ENCODE results near the gene SARS1.

Gene SARS1

GRCh38 chr1:109225711-109226445, 12.2 kb downstream of the SARS1 start:
- DNase-seq (ENCODE audit: low read depth): no peak

DNA sequence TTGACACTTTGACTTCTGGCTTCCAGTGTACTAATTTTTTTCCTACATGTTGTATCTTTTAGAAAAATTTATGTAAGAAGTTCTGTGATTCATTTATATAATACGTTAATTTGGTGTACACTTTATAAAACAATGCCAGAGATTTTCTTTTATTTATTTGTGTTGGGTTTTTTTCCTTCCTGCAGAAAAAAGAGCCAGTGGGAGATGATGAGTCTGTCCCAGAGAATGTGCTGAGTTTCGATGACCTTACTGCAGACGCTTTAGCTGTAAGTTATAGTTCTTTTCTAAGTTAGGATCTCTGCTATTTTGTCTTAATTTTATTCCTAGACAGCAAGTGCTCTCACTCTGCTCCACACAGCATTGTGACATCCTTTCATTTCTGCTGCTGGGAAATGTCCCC, 14.4 kb downstream of the SARS1 start:
- DNase-seq (ENCODE audit: low read depth): no peak

- DNase-seq (ENCODE audit: low read depth): no peak
These were observed 15.9 kb downstream of the SARS1 start for GRCh38 chr1:109229531-109230127.

GRCh38 chr1:109231066-109231465, 17.3 kb downstream of the SARS1 start:
- no peak for DNase-seq (ENCODE audit: low read depth)

GRCh38 chr1:109235137-109235536, 21.4 kb downstream of the SARS1 start:
- no peak for DNase-seq (ENCODE audit: low read depth)

DNA sequence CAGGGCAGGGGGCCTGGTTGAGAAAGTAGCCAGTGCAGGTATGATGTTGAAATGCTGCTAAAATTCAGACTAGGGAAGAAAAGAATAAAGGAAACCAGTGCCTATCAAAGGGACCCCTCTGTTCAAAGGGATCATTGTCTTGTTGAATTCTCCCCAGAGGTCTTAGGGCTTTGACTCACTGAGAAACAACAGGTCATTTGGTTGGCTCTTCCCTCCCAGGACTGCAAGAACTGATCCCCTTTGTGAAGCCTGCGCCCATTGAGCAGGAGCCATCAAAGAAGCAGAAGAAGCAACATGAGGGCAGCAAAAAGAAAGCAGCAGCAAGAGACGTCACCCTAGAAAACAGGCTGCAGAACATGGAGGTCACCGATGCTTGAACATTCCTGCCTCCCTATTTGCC, 23.8 kb downstream of the SARS1 start:
- no peak for DNase-seq (ENCODE audit: low read depth)

GRCh38 chr1:109238382-109238781, 24.7 kb downstream of the SARS1 start:
- DNase-seq (ENCODE audit: low read depth): no peak

GRCh38 chr1:109239047-109239408, 25.3 kb downstream of the SARS1 start:
- no peak for DNase-seq (ENCODE audit: low read depth)

DNA sequence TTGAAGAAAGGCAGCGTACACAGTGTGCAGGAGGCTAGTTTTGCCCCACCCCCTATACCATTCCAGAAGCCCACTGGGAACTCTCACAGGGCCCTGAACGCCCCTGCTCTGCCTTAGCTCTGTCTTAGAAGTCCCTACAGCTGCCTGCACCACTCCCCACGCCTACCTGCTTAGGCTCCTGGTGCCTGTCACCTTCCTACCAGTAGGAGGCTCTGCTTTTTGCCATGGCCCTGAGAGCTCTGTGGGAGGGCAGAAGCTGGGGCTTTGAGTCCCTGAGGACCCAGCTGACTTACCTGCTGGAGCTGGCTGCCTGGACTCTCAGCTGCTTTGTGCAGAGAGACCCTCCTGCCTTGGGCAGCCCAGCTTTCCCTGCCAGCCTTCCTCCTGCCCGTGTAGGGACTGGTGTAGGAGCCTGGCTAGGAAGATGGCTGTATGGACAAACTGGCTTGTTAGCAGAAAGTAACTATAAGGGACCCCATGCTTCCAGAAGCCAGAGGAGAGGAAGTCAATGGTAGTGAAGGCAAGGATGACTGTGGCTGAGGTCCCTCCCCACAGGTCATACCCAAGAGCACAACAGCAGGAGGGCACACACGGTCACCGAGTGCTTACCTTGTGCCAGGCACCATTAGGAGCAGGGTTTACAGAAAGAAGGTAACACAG, 25.8 kb downstream of the SARS1 start:
- no peak for DNase-seq (ENCODE audit: low read depth)

- peak; percentile 65 for DNase-seq (ENCODE audit: low read depth)
These were observed 26.7 kb downstream of the SARS1 start for GRCh38 chr1:109240158-109241152.

- DNase-seq (ENCODE audit: low read depth): no peak
These were observed 27.6 kb downstream of the SARS1 start for GRCh38 chr1:109241344-109241743.

DNA sequence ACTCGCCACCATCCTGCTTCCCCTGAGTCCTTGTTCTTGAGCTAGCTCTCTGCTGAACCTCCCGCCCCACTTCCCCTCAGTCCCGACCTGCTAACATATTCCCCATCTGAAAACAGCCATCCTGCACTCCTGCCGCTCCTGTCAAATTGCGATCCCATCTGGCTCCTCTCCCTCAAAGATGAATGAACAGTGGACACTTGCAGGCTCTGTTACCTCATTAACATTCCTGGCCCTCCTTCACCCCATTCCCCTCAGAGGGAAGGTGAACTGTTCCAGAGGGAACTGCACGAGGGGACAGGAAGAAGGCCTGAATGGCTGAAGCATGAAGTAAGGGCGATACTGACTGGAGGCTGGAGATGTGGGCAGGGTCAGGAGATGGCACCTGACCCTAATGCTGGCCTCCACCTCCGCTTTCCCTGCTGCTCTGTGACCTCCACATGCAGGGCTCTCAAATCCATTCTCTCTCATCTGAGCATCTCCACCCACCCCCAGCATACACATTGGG, 28.2 kb downstream of the SARS1 start:
- no peak for DNase-seq (ENCODE audit: low read depth)

GRCh38 chr1:109242387-109242786, 28.7 kb downstream of the SARS1 start:
- no peak for DNase-seq (ENCODE audit: low read depth)

- DNase-seq (ENCODE audit: low read depth): no peak
These were observed 29.5 kb downstream of the SARS1 start for GRCh38 chr1:109243221-109243620.

GRCh38 chr1:109243860-109244552, 30.3 kb downstream of the SARS1 start:
- no peak for DNase-seq (ENCODE audit: low read depth)

DNA sequence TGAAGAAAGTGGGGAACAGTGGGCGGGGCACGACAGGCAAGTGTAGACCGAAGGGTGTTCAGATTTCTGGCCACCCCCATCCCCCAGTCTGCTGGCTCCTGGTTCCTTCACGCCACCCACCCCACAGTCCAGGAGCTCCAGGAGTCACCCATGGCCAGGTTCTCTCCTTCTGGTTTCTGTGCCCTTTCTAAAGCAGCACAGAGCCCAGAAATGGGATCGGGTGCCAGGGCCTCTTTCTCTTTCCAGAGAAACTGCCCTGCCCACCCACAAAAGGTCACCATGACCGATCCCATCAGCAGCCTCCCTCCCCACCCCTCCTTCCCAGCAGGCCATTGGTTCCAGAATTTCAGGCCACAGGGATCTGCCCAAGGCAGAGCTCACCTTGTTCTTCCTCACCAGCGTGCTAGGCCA, 32.4 kb downstream of the SARS1 start:
- DNase-seq (ENCODE audit: low read depth): no peak

- DNase-seq (ENCODE audit: low read depth): no peak
These were observed 34.0 kb downstream of the SARS1 start for GRCh38 chr1:109247401-109248365.

- DNase-seq (ENCODE audit: low read depth): no peak
These were observed 34.7 kb downstream of the SARS1 start for GRCh38 chr1:109248444-109248796.

DNA sequence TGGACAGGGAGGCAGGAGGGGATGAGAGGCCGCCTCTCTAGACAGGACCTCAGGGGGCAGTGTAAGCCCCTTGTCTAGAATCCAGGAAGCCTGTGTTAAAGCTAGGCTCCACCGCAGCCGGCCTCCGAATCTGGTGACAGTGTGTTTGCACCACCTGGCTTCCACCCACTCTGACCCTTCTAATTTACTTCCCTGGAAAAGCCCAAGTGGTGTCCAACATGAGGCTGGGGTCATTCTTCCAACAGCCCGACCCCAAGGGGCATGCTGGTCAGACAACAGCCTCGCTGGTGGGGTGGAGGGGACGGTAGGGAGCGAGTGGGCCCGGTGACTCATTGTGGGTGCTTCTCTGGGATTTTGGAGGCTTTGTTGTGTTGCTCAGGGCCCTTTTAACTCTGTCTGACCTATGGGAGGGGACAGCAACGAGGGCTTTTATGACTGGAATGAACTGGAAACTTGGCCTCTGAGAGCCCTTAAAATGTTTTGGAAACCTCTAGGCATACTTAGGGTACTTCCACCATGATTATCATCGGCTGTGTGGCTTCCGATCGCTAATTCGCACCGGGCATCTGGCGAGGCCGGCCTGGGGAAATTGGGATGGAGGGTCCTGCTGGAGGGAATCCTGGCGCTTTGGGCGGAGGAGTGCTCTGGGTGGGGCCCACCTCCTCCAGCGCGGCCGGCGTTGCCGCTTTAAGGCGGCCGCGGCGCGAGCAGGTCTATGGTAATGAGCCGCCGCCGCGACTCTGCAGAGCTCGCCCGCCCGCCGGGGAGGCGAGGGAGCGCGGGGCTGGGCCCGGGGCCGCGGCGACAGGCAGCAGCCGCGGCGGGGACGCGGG, 35.3 kb downstream of the SARS1 start, which contains the start of gene CELSR2:
CELSR2 (plus strand) TSS at position 743 of the 833 bp plus-strand sequence. CDS start 541 bp downstream, outside the sequence.
- DNase-seq (ENCODE audit: low read depth): no peak
